Aorta (tissue), 5 donors: ENCODE results near the gene PHF21B. TPM values are rescaled to one million over a fixed set of nuclear protein-coding genes. Genes with fewer than 3 reads are reported as not detected.

Experiments used
- ATAC-seq: fragments of 200-7000 bp; cut with Tn5 transposase; one replicate; pipeline ENCODE4 v1.9.1; 2022; ENCODE audit warnings: moderate library complexity; ENCODE audit not compliant: low FRiP score
- DNase-seq, 2 donors: peaks; one replicate each; pipeline ENCODE4 v3.0.0-alpha.2; 2020
- H3K27ac ChIP-seq, 2 donors: one replicate each; pipeline ENCODE4 v1.5.1; 2013; ENCODE audit warnings: low read length in 2 of 2, mild to moderate bottlenecking in 2 of 2, moderate library complexity in 2 of 2, control low read depth in 1 of 2, inconsistent platforms in 1 of 2, low read depth in 1 of 2
- H3K27me3 ChIP-seq, 2 donors: one replicate each; pipeline ENCODE4 v1.6.1; 2013; ENCODE audit warnings: control low read depth in 1 of 2, low read length in 1 of 2, mild to moderate bottlenecking in 1 of 2, moderate library complexity in 1 of 2; ENCODE audit not compliant: insufficient read depth in 2 of 2, control insufficient read depth in 1 of 2
- H3K36me3 ChIP-seq, 2 donors: one replicate each; pipeline ENCODE4 v1.6.1; 2013; ENCODE audit warnings: control low read depth in 1 of 2, low read length in 1 of 2, mild to moderate bottlenecking in 1 of 2; ENCODE audit not compliant: insufficient read depth in 2 of 2, control insufficient read depth in 1 of 2
- H3K4me1 ChIP-seq, 2 donors: one replicate each; pipeline ENCODE4 v1.6.1; 2013; ENCODE audit warnings: low read length in 2 of 2, control low read depth in 1 of 2, mild to moderate bottlenecking in 1 of 2, moderate library complexity in 1 of 2; ENCODE audit not compliant: insufficient read depth in 2 of 2, control insufficient read depth in 1 of 2
- H3K4me3 ChIP-seq, 2 donors: one replicate each; pipeline ENCODE4 v1.5.1; 2013; ENCODE audit warnings: low read length in 2 of 2, control low read depth in 1 of 2, mild to moderate bottlenecking in 1 of 2
- H3K9me3 ChIP-seq: one replicate; pipeline ENCODE4 v1.6.1; 2013; ENCODE audit warnings: mild to moderate bottlenecking, low read length; ENCODE audit not compliant: control insufficient read depth
- WGBS, 2 donors: extraction: QIAGEN DNeasy Blood & Tissue Kit; methylation state at CpG; one replicate each; pipeline ENCODE4 v1.1.7; 2013; 5-methylcytosine and 5-hydroxymethylcytosine counted together
- intact Hi-C, 2 donors: fragments of 100-400 bp; cut with DNase I; formaldehyde crosslinking; loops; one replicate each; pipeline versions ENCODE4 v1.14.2 to v1.15.0; 2022
- polyA plus RNA-seq, 2 donors: library from polyadenylated mRNA; stranded (reverse); fragments of 200-250 nt; gene quantifications; one replicate each; pipeline ENCODE4 v1.2.3, GENCODE V29; 2013
- total RNA-seq, 2 donors: library from RNA; stranded (reverse); fragmentation: NEBNext Ultra II Directional; extraction: Animal tissue kit (Norgen Biotek cat#: 25700); gene quantifications; one replicate each; pipeline ENCODE4 v1.2.1, GENCODE V29; 2021
- donor health status: healthy with polysubstance abuse.
- donor health status: Bipolar disorder and iron deficiency.
- donor health status: DM: no; HTN: no; CAD: no.
- donor health status: DM: no; HTN: no; CAD: no.
- donor health status: DM: yes; HTN: yes; CAD: no.

Gene PHF21B
- total and polyA plus RNA-seq, 4 donors, result 0.75 to 1.8 TPM; not detected in 2

GRCh38 chr22:44920183-44920582 is 89.6 kb downstream of the PHF21B start:
- peak; percentile 16 to 62 for DNase-seq

GRCh38 chr22:44919691-44920090 is 90.1 kb downstream of the PHF21B start:
- WGBS, 2 donors, result 83 to 90% methylated on average over 10 of the region's 10 CpGs
- H3K9me3 ChIP-seq, result peaks cover 3% of the 10 kb centered on the region
- intact Hi-C loops, result no loop called here
- no peaks in the 10 kb centered on the region for H3K36me3 ChIP-seq
- no peaks in the 10 kb centered on the region for H3K4me1 ChIP-seq
- H3K4me3 ChIP-seq, result no peak overlapping the region
- no peak for ATAC-seq
- peak in 1 of 2 donors; percentile 26 for DNase-seq
- no peak overlapping the region for H3K27ac ChIP-seq
- H3K27me3 ChIP-seq, result no peaks in the 10 kb centered on the region

More at GRCh38 chr22:44920183-44920582, 89.6 kb downstream of the PHF21B start:
- peaks cover 4% of the 10 kb centered on the region for H3K9me3 ChIP-seq
- intact Hi-C loops, result no loop called here
- 91 to 92% methylated on average over 14 of the region's 14 CpGs for WGBS, 2 donors
- H3K4me1 ChIP-seq, result no peaks in the 10 kb centered on the region
- ATAC-seq, result no peak
- no peak overlapping the region for H3K27ac ChIP-seq
- H3K36me3 ChIP-seq, result no peaks in the 10 kb centered on the region
- H3K27me3 ChIP-seq, result no peaks in the 10 kb centered on the region
- no peak overlapping the region for H3K4me3 ChIP-seq

GRCh38 chr22:44918925-44919392 is 90.8 kb downstream of the PHF21B start:
- no peak overlapping the region for H3K27ac ChIP-seq
- 89 to 90% methylated on average over 8 of the region's 8 CpGs for WGBS, 2 donors
- intact Hi-C loops, result no loop called here
- ATAC-seq (no peak), DNase-seq (peak in 1 of 2 donors; percentile 13)
- H3K27me3 ChIP-seq, result no peaks in the 10 kb centered on the region
- H3K4me1 ChIP-seq, result no peaks in the 10 kb centered on the region
- H3K36me3 ChIP-seq, result no peaks in the 10 kb centered on the region
- H3K9me3 ChIP-seq, result peaks cover 2% of the 10 kb centered on the region
- H3K4me3 ChIP-seq, result no peak overlapping the region

- ATAC-seq (no peak), DNase-seq (peak in 1 of 2 donors; percentile 21)
- no peaks in the 10 kb centered on the region for H3K27me3 ChIP-seq
- H3K27ac ChIP-seq, result no peak overlapping the region
- H3K36me3 ChIP-seq, result no peaks in the 10 kb centered on the region
- 70 to 73% methylated on average over 18 of the region's 18 CpGs for WGBS, 2 donors
- H3K9me3 ChIP-seq, result peaks cover 2% of the 10 kb centered on the region
- intact Hi-C loops, result no loop called here
- H3K4me3 ChIP-seq, result no peak overlapping the region
- H3K4me1 ChIP-seq, result no peaks in the 10 kb centered on the region
Measured at GRCh38 chr22:44918166-44918924, 91.5 kb downstream of the PHF21B start.

DNA sequence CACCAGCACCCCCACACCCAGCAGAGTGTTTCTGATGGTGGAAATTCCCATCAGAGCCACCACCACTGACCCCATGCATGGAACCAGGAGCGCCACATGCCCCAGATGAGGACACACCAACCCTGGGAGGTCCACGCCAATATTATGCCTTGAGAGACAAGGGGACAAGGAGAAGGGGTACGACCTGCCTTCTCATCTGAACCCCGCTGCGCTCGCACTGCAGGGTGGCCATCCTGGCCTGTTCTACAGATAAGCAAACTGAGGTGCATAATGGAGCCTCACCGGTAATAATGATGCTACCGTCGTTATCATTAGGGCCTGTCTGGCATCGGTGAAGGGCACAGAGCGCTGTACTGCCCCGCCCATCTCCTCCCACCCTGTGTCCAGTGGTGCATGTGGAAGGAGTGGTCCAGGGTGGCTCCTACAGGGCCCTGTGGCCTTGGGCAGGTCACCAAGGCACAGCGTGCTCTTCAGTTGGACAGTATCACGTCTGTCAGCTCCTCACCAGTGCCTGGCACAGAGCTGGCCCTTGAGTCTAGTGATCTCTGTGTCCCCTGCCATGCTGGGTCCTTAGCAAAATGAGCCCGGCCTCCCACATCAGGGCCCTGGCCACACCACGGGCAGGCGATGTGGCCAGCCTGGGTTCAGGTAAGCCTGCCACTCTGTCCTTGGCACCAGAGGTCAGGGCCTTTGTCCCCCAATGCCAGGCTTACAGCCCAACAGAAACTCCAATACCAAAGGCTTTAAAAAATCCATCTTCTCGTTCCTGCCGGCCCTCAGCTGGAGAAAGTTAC is 92.2 kb downstream of the PHF21B start:
- no peaks in the 10 kb centered on the region for H3K36me3 ChIP-seq
- intact Hi-C loops, result no loop called here
- 87 to 91% methylated on average over 19 of the region's 19 CpGs for WGBS, 2 donors
- H3K4me1 ChIP-seq, result no peaks in the 10 kb centered on the region
- H3K4me3 ChIP-seq, result no peak overlapping the region
- peaks cover 2% of the 10 kb centered on the region for H3K9me3 ChIP-seq
- ATAC-seq, result no peak
- DNase-seq, result peak in 1 of 2 donors; percentile 25
- no peaks in the 10 kb centered on the region for H3K27me3 ChIP-seq
- no peak overlapping the region for H3K27ac ChIP-seq

DNA sequence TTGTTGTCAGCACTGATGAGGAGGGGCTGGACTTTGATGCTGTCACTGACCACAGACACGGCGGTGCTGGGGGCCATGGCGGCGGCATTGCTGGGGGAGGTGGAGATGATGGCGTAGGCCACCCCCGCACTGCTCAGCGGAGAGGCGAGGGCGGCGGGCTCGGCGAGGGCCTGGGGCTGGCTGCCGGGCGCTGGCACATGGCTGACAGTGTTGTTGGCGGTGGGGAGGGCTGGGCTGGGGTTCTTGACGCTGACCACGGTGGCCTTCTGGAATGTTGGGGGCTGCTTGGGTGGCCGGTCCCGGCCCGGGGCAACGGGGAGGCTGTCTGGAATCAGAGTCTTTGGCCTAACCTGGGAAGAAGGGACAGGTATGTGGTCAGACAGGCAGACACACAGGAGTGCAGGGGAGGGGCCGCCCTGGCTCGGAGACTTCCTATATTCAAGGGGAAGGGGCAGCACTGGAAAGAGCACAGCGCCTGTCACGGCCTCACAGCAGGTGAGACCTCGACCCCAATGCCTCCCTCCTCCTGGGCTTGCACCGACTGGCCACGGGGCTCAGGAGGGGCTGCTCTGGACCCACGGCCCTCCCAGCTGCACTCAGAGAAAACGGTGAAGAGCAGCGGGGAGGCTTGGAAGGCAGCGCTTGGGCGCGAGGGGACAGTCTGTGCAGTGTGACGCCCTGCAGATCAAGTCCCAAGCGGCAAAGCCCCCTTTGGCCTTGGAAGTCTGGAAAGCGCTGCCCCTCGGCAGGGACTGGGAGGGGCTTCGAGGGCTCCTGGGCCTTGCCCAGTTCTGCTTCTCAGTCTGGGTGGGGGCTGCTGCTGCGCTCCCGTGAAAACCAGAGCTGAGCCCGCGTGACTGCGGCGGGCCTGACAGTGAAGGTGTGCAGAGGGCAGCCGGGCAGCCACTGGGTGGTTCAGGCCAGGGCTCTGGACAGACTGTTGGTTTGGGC is 93.2 kb downstream of the PHF21B start:
- no peak overlapping the region for H3K27ac ChIP-seq
- H3K36me3 ChIP-seq, result no peaks in the 10 kb centered on the region
- WGBS, 2 donors, result 85 to 89% methylated on average over 45 to 46 of the region's 46 CpGs
- peak in 1 of 2 donors; percentile 30 for DNase-seq
- no peak for ATAC-seq
- H3K4me3 ChIP-seq, result no peak overlapping the region
- intact Hi-C loops, result no loop called here
- H3K27me3 ChIP-seq, result no peaks in the 10 kb centered on the region
- peaks cover 2% of the 10 kb centered on the region for H3K9me3 ChIP-seq
- H3K4me1 ChIP-seq, result no peaks in the 10 kb centered on the region

- peak in 1 of 2 donors; percentile 33 for DNase-seq
- no peak for ATAC-seq
- Histone ChIP-seq H3K27me3 (no peaks in the 10 kb centered on the region), H3K36me3 (no peaks in the 10 kb centered on the region), H3K4me3 (no peak overlapping the region), H3K9me3 (peaks cover 2% of the 10 kb centered on the region), H3K4me1 (no peaks in the 10 kb centered on the region), H3K27ac (no peak overlapping the region)
- WGBS, 2 donors, result 82 to 86% methylated on average over 10 of the region's 10 CpGs
- intact Hi-C loops, result no loop called here
Measured at GRCh38 chr22:44915441-44915840, 94.4 kb downstream of the PHF21B start.

GRCh38 chr22:44914026-44914721 is 95.6 kb downstream of the PHF21B start:
- Histone ChIP-seq H3K27me3 (no peaks in the 10 kb centered on the region), H3K27ac (no peak overlapping the region), H3K9me3 (peaks cover 2% of the 10 kb centered on the region), H3K4me1 (no peaks in the 10 kb centered on the region), H3K36me3 (no peaks in the 10 kb centered on the region), H3K4me3 (no peak overlapping the region)
- WGBS, 2 donors, result 84 to 87% methylated on average over 12 to 13 of the region's 13 CpGs
- peak in 1 of 2 donors; percentile 33 for DNase-seq
- ATAC-seq, result no peak
- intact Hi-C loops, result no loop called here
